Gastrocnemius medialis (tissue), 4 donors: ENCODE results near the gene COL24A1. TPM values are rescaled to one million over a fixed set of nuclear protein-coding genes. Genes with fewer than 3 reads are reported as not detected.

ENCODE experiments used
- ATAC-seq, 2 donors: fragments of 150-250 bp; one replicate each; pipeline ENCODE4 v1.9.1; 2016
- DNase-seq, 2 donors: peaks; one replicate each; pipeline ENCODE4 v3.0.0-alpha.2; 2019
- H3K27ac ChIP-seq, 4 donors: fragments of 200-600 bp; sonication (generic); 1 replicate in 1 of 4; 2 replicates in 3 of 4; pipeline ENCODE4 v1.5.1; 2016 to 2018; ENCODE audit warnings: mild to moderate bottlenecking in 2 of 4, moderate library complexity in 1 of 4
- H3K27me3 ChIP-seq, 3 donors: fragments of 200-600 bp; sonication (generic) in 2 of 3; 1 replicate in 1 of 3; 2 replicates in 2 of 3; pipeline versions ENCODE4 v1.5.1 to v1.6.0; 2016 to 2019; ENCODE audit warnings: mild to moderate bottlenecking in 1 of 3, moderate library complexity in 1 of 3
- H3K36me3 ChIP-seq, 2 donors: fragments of 200-600 bp; sonication (generic) in 1 of 2; one replicate each; pipeline ENCODE4 v1.5.1; 2017 to 2018
- H3K4me1 ChIP-seq, 2 donors: fragments of 200-600 bp; sonication (generic) in 1 of 2; one replicate each; pipeline ENCODE4 v1.5.1; 2016 to 2017; ENCODE audit warnings: mild to moderate bottlenecking in 2 of 2
- H3K4me3 ChIP-seq, 4 donors: fragments of 200-600 bp; sonication (generic) in 3 of 4; 1 replicate in 1 of 4; 2 replicates in 3 of 4; pipeline ENCODE4 v1.5.1; 2016 to 2019; ENCODE audit warnings: mild to moderate bottlenecking in 2 of 4
- H3K9me3 ChIP-seq, 3 donors: fragments of 200-600 bp; sonication (generic) in 2 of 3; 1 replicate in 1 of 3; 2 replicates in 2 of 3; pipeline ENCODE4 v1.5.1; 2016 to 2019
- POLR2A ChIP-seq, 2 donors: fragments of 450-650 bp; IDR thresholded peaks; one replicate each; pipeline ENCODE4 v1.6.1; 2017; ENCODE audit warnings: antibody characterized with exemption in 2 of 2, mild to moderate bottlenecking in 2 of 2, moderate library complexity in 2 of 2
- in situ Hi-C, 4 donors: fragments of 200-750 bp; cut with MboI; loops; one replicate each; pipeline versions ENCODE4 v1.15.0 to v1.8.0; 2017; ENCODE audit warnings: low sequenced_read_pairs in 4 of 4
- intact Hi-C: fragments of 100-400 bp; cut with DNase I; formaldehyde crosslinking; loops from one replicate; pipeline ENCODE4 v1.15.1; 2023; ENCODE audit warnings: low total_unique reads
- total RNA-seq, 4 donors: library from RNA; depleted of rRNA; stranded (reverse); fragments of >200 nt; gene quantifications; one replicate each; pipeline versions ENCODE4 v1.1.0 to v1.2.3, GENCODE V29; 2016
- TF ChIP-seq, protein P1 (sequence below), 5 experiments: fragments of 450-650 bp in 3 of 5; fragments of 200-600 bp in 2 of 5; sonication (generic) in 2 of 5; IDR thresholded peaks in 4 of 5; conservative IDR thresholded peaks in 1 of 5; 1 replicate in 4 of 5; 2 replicates in 1 of 5; pipeline ENCODE4 v1.5.1; 2016 to 2019; ENCODE audit warnings: antibody characterized with exemption in 5 of 5, mild to moderate bottlenecking in 3 of 5, moderate library complexity in 3 of 5

Gene COL24A1
- total RNA-seq, 4 donors from 2014 or later, result 0.09 to 0.36 TPM; not detected in 2

DNA sequence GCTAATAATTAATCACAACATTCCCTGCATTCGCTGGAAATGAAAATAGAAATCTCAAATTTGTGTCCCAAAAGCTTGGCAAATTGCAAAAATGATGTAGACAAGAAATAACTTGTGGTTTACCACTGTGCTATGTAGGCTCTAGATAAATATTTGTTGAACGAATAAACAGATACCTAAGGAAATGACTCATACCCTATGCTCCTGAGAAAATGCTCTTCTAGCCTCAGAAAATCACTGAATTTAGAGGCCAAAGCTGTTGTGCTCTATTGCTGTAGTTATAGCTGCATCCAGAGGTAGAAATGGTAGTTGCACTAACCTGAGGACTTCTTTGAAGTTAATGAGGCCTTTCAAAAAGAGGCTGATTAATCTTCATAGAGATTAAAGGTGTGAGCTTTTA lies 306.3 kb downstream of the COL24A1 start:
- ATAC-seq (no peak), DNase-seq (no peak)
- H3K4me1 ChIP-seq, result no peaks in the 10 kb centered on the region
- H3K4me3 ChIP-seq, result no peak overlapping the region
- no peak overlapping the region for H3K27ac ChIP-seq
- H3K9me3 ChIP-seq, result no peaks in the 10 kb centered on the region
- in situ Hi-C loops (no loop called here), intact Hi-C loops (no loop called here)
- H3K36me3 ChIP-seq, result no peaks in the 10 kb centered on the region
- no peaks in the 10 kb centered on the region for H3K27me3 ChIP-seq
- TF ChIP-seq POLR2A (IDR thresholded peaks at IDR 0.05), result no peak
- TF ChIP-seq, protein P1, sequence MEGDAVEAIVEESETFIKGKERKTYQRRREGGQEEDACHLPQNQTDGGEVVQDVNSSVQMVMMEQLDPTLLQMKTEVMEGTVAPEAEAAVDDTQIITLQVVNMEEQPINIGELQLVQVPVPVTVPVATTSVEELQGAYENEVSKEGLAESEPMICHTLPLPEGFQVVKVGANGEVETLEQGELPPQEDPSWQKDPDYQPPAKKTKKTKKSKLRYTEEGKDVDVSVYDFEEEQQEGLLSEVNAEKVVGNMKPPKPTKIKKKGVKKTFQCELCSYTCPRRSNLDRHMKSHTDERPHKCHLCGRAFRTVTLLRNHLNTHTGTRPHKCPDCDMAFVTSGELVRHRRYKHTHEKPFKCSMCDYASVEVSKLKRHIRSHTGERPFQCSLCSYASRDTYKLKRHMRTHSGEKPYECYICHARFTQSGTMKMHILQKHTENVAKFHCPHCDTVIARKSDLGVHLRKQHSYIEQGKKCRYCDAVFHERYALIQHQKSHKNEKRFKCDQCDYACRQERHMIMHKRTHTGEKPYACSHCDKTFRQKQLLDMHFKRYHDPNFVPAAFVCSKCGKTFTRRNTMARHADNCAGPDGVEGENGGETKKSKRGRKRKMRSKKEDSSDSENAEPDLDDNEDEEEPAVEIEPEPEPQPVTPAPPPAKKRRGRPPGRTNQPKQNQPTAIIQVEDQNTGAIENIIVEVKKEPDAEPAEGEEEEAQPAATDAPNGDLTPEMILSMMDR (IDR thresholded peaks at IDR 0.05 in 4 of 5, conservative IDR thresholded peaks at IDR 0.05 in 1 of 5), result no peak

DNA sequence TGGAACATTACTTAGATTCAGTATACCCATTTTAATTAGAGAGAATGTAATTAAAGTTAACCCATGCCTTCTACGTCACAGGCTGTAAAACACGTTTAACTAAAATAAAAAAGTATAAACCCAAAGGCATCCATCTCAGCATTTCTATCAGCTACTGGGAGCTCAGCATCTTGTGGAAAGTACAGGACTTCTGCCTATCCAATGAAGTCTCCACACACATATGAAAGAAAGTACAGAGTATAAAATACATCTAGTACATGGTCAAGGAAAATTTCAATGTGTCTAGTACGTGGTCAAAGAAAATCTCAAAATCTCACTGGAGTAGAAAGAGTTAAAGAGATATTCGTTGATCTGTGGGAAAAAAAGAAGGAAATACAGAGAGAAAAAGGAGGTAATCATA lies 306.9 kb downstream of the COL24A1 start:
- DNase-seq, result no peak
- ATAC-seq, result no peak
- in situ Hi-C loops, result no loop called here
- TF ChIP-seq, protein P1 (IDR thresholded peaks at IDR 0.05 in 4 of 5, conservative IDR thresholded peaks at IDR 0.05 in 1 of 5), result no peak
- TF ChIP-seq POLR2A (IDR thresholded peaks at IDR 0.05), result no peak
- Histone ChIP-seq H3K27me3 (no peaks in the 10 kb centered on the region), H3K27ac (no peak overlapping the region), H3K9me3 (no peaks in the 10 kb centered on the region), H3K36me3 (no peaks in the 10 kb centered on the region), H3K4me1 (no peaks in the 10 kb centered on the region), H3K4me3 (no peak overlapping the region)
- intact Hi-C loops, result no loop called here

- in situ Hi-C loops, result no loop called here
- H3K27me3 ChIP-seq, result no peaks in the 10 kb centered on the region
- no peak for TF ChIP-seq POLR2A (IDR thresholded peaks at IDR 0.05)
- no peaks in the 10 kb centered on the region for H3K4me1 ChIP-seq
- no peaks in the 10 kb centered on the region for H3K36me3 ChIP-seq
- H3K4me3 ChIP-seq, result no peak overlapping the region
- H3K27ac ChIP-seq, result no peak overlapping the region
- no peaks in the 10 kb centered on the region for H3K9me3 ChIP-seq
- DNase-seq, result no peak
- no peak for ATAC-seq
- intact Hi-C loops, result no loop called here
Measured at GRCh38 chr1:85847356-85847755, 309.2 kb downstream of the COL24A1 start.

DNA sequence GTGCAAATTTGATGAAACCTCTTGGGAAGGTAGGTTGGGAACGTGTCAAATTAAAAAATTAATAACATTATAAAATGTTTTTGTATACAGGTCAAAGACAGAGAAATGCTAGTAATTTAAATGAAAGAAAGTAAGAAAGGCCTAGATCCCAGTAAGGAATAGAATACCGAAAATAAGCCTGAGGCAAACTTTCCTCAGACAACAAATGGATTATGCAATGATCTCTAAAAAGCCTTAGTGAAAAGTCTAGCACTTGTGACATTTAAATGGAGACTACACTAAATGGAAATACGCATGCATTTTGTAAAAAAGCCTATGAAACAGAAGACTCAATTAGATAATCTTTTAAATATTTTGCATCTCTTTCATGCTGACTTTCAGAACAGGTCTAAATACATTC lies 309.9 kb downstream of the COL24A1 start:
- ATAC-seq, result no peak
- intact Hi-C loops (no loop called here), in situ Hi-C loops (no loop called here)

GRCh38 chr1:85839459-85839858 lies 317.1 kb downstream of the COL24A1 start:
- no peak overlapping the region for H3K27ac ChIP-seq
- no peak overlapping the region for H3K4me3 ChIP-seq
- H3K9me3 ChIP-seq, result no peaks in the 10 kb centered on the region
- DNase-seq (no peak), ATAC-seq (no peak)
- no peaks in the 10 kb centered on the region for H3K4me1 ChIP-seq
- no peaks in the 10 kb centered on the region for H3K36me3 ChIP-seq
- no peaks in the 10 kb centered on the region for H3K27me3 ChIP-seq
- no peak for TF ChIP-seq POLR2A (IDR thresholded peaks at IDR 0.05)
- TF ChIP-seq, protein P1 (IDR thresholded peaks at IDR 0.05 in 4 of 5, conservative IDR thresholded peaks at IDR 0.05 in 1 of 5), result no peak
- in situ Hi-C loops (no loop called here), intact Hi-C loops (no loop called here)

More for the DNA sequence above, 309.9 kb downstream of the COL24A1 start:
- H3K27me3 ChIP-seq, result no peaks in the 10 kb centered on the region
- H3K27ac ChIP-seq, result no peak overlapping the region
- no peak overlapping the region for H3K4me3 ChIP-seq
- no peaks in the 10 kb centered on the region for H3K9me3 ChIP-seq
- H3K36me3 ChIP-seq, result no peaks in the 10 kb centered on the region
- no peak for DNase-seq
- TF ChIP-seq, protein P1 (IDR thresholded peaks at IDR 0.05 in 4 of 5, conservative IDR thresholded peaks at IDR 0.05 in 1 of 5), result no peak
- no peaks in the 10 kb centered on the region for H3K4me1 ChIP-seq
